ENCODE measurements around the gene ZNRF3.

The ZNRF3 gene

GRCh38 chr22:29072193-29072978 is 189.0 kb downstream of the ZNRF3 start:
- Histone ChIP-seq H3K36me3 (ENCODE audit: control insufficient read depth in 2 of 2, insufficient read depth in 1 of 2, low read length in 2 of 2) (no peaks in the 10 kb centered on the region; a peak in 1 of 3 replicates), H3K9me3 (ENCODE audit: control insufficient read depth, insufficient read depth, low read depth, low read length) (no peaks in the 10 kb centered on the region), H3K4me1 (ENCODE audit: control insufficient read depth, insufficient read depth, low read length) (no peaks in the 10 kb centered on the region; the same call in 1 of the 2 replicates), H3K4me3 (ENCODE audit: low read depth, low read length) (peak overlapping the region; percentile 65), H3K27ac (ENCODE audit: extremely low read depth, low read depth, low read length) (no peak overlapping the region; the same call in 1 of the 2 replicates)
- ChIA-PET POLR2A (interaction anchor here (0.9 to 1.4 kb wide), 4 partner anchors 10 to 190 kb away, joined by 3 to 4 read pairs (median 4); no protein-coding TSS in a partner anchor), CTCF (interaction anchor here (0.6 to 1.5 kb wide), 3 partner anchors 31 to 82 kb away, joined by 3 to 6 read pairs (median 5); no protein-coding TSS in a partner anchor)
- TF ChIP-seq ZNF580 (tag by site-specific recombination; IDR thresholded peaks at IDR 0.05) (0 out of 2 replicates have a peak, but pooled peaks have one; percentile 20), BCL11B (tag by site-specific recombination; IDR thresholded peaks at IDR 0.05; ENCODE audit: low read depth) (0 out of 2 replicates have a peak, but pooled peaks have one; percentile 21), SCRT2 (tag by site-specific recombination; IDR thresholded peaks at IDR 0.05) (peak; percentile 71), KLF17 (tag by site-specific recombination; IDR thresholded peaks at IDR 0.05) (0 out of 2 replicates have a peak, but pooled peaks have one; percentile 24), ZNF670 (tag by site-specific recombination; IDR thresholded peaks at IDR 0.05; ENCODE audit: low read depth) (no peak), ZNF449 (tag by site-specific recombination; IDR thresholded peaks at IDR 0.05) (no peak), ZNF121 (tag by site-specific recombination; IDR thresholded peaks at IDR 0.05) (peak; percentile 98), SP7 (tag by site-specific recombination; IDR thresholded peaks at IDR 0.05) (peak; percentile 62), PRDM6 (tag by site-specific recombination; IDR thresholded peaks at IDR 0.05) (no peak), ZBTB26 (tag by site-specific recombination; optimal IDR thresholded peaks at IDR 0.05) (peak; percentile 45), ZEB2 (tag by site-specific recombination; IDR thresholded peaks at IDR 0.05) (peak; percentile 48), PBX3 (CRISPR knock-in tag; IDR thresholded peaks at IDR 0.05) (no peak; the same call in 1 of the 2 replicates), ZNF843 (tag by site-specific recombination; IDR thresholded peaks at IDR 0.05) (no peak), BCL11A (tag by site-specific recombination; IDR thresholded peaks at IDR 0.05; ENCODE audit: low read depth) (0 out of 2 replicates have a peak, but pooled peaks have one; percentile 45), ZBTB11 (tag by site-specific recombination; conservative IDR thresholded peaks at IDR 0.05; ENCODE audit: low read depth) (no peak), ZNF830 (tag by site-specific recombination; IDR thresholded peaks at IDR 0.05; ENCODE audit: low read depth) (no peak), ZNF768 (tag by site-specific recombination; IDR thresholded peaks at IDR 0.05) (no peak), SP2 (tag by site-specific recombination; IDR thresholded peaks at IDR 0.05) (peak; percentile 65), ZXDB (tag by site-specific recombination; IDR thresholded peaks at IDR 0.05) (peak; percentile 51), SP3 (tag by site-specific recombination; IDR thresholded peaks at IDR 0.05) (peak; percentile 78), KLF9 (tag by site-specific recombination; IDR thresholded peaks at IDR 0.05; ENCODE audit: low read depth) (peak; percentile 60; the same call in 1 of the 2 replicates), KLF1 (tag by site-specific recombination; IDR thresholded peaks at IDR 0.05) (peak; percentile 51; the same call in 1 of the 2 replicates), ZNF629 (tag by site-specific recombination; IDR thresholded peaks at IDR 0.05) (0 out of 2 replicates have a peak, but pooled peaks have one; percentile 16), ZNF677 (tag by site-specific recombination; IDR thresholded peaks at IDR 0.05) (no peak)
